DMS53 treated with DMSO at 0.1 percent for 48 hours (cell line): ENCODE data around the gene BORCS6.
"Not testable (repeated sequence)": the region's sequence is repeated elsewhere in the genome, so short reads cannot be mapped to it uniquely, and the experiment has no call there.

Experiments
- DNase-seq: peaks from one replicate; lab custom pipeline; 2025; ENCODE audit not compliant: unreplicated experiment; lab: John Stamatoyannopoulos, UW

BORCS6 gene

DNA sequence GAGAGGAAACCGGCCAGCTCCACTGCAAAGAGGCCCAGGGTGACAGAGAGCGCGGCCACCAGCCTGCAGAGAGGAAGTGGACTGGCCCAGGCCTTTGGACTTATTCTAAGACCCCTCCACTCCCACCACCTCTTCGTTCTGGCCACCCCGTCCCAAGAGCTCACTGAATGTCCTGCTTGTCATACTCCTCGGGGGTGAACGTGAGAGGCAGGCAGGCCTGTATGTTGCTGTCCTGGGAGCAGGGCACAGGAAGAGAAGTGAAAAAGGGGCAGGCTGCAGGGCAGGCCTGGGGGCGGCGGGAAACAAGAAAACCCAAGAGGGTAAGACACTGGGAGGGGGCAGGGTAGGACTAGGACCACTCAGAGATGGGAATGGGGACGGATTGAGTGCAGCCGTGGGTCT lies 14.2 kb downstream of the BORCS6 start:
- no peak for DNase-seq

DNA sequence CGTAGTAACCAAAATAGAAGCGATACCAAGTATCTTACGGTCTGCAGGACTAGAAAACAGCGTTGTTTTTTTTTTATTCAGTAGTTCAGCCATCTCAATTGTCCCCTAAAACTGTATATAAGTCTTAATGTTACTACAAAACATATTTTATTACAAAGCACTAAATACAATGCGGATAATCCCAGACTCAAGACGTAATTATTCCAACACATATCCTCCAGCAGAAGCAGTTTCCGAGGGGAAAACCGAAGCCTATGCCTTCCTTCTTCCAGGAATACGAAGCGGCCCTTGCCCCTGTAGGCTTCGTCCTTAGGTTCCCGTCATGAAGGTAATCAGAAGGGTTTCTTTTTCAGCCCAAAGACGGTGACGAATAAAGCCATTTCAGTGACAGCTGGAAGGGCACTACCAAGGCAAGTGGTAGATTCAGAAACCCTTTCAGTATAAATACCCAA lies 16.1 kb downstream of the BORCS6 start:
- no peak for DNase-seq

DNA sequence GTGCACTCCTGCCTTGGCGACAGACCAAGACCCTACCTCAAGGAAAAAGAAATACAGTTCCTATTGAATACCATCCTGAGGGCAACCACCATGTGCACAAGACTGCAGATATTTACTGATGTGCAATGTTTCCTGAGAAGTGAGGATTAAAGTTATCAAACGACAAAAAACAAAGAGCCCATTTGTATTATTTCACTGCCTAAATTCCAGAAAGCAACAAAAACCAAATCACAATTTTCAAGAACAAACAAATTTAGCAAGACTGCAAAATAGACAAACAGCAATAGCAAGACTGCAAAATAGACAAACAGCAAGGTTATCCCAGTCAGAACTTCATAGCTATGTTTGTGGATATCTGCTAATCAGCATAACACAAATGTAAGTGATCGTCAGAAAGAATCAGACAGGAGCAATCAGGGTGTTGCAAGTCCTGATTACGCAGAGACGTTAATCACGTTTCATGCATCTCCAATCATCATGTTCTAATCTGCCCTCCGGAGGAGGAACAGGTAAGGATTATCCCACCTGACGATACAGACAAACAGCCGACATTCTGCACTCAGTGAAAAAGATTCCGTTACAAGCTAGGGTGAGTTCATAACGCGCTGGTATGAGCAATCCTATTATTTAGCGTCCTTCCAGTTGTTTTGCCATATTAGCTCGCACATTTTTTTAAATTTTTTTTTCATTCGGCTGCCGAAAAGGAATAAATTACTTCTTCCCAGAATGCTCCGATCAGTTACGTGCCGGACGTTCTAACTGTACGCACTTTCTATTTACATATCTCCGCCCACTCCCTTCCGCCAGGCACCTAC lies 16.7 kb downstream of the BORCS6 start:
- DNase-seq, result peak; percentile 97

DNA sequence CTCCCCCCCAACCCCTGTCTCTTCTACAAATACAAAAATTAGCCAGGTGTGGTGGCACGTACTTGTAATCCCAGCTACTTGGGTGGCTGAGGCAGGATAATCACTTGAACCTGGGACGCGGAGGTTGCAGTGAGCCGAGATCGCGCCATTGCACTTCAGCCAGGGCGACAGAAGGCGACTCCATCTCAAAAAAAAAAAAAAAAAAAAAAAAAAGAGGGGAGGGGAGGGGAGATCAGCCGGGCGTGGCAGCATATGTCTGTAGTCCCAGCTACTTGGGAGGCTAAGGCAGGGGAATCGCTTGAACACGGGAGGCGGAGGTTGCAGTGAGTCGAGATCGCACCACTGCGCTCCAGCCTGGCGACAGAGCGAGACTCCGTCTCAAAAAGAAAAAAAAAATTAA lies 19.8 kb downstream of the BORCS6 start:
- not testable (repeated sequence) for DNase-seq

DNA sequence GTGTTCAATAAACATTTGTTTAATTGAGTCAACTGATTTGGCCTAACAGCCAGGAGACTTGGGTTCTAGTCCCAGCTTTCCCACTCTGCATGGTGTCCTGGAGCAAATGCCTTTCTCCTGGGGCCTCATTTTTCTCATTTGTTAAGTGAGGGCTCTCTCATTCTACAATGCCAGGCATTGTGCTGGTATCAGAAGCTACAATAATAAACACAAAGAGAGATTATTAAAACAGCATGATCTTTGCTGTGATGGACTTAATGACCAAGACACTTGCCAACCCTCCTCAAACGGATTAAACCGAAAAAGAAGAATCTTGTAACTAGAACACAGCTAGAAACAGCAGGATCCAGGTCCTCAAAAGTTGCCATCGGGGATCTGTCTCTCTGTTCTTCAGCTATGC lies 22.5 kb downstream of the BORCS6 start:
- DNase-seq, result no peak

DNA sequence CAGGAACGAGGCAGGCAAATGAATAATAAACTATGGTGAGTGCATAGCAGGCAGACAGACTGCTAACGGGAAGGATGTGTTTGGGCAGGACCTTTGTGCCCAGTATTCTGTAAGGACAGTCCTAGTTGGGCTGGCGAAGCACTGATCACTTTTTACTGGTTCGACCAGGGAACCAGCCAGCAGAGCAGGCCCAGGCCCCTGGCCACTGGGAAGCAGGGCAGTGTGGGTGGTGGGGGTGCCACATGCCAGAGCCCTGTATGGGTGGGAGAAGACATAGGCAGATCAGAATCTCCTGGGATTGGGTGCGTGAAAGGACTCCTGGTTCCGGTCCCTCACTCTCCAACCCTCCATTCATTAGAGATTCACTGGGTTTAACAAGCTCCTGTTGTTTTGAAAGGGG lies 23.2 kb downstream of the BORCS6 start:
- no peak for DNase-seq

DNA sequence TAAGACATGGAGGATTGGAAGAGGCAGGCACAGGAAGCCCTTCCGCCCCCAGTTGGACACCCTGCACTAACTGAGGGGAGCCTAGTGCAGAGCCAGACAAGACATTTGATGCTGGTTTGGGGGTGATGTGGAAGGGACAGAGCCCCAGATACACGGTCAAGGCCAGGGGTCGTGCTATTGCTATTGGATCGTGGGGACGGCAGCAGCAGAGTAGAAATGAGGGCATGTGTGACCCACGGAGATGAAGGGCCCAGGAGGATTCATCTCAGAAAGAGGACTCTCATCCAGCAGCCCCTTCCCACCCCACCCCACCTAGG lies 25.2 kb downstream of the BORCS6 start:
- no peak for DNase-seq

DNA sequence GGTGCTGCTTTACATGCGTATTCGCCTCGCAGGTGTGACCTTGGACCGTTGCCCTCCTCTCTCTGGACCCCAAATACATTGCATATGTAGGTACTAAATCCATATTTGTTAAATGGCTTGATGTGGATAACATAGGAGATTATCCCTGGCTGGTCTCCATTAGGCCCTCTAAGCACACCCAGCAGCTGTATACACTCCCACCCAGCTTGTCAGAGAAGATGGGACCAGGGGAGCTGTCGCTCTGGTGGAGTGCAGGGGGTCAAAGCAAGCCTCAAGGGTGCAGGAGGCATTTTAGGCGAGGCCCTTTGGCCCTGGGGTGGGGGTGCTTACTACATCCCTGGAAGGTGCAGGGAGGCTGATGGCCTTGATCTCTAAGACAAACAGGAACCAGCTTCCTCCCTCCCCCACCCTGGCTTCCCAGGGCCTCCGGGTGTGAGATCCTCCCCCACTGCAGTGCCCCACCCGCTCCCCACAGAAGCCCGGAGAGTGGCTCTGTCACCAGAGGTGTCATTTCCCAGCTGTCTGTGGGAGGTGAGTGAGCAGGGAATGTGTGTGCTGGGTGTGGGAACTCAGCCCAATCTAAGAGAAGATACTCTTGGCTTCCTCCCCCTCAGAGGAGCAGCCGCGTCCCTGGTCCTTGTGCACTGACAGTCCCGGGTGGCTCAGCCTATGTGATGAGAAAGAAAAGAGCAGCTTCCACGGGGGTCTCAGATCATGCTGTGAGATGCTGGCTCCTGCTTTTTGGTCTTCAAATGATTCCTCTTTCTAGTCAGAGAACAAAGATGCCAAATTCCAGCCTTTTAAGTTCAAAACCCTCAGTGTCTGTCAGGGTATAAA lies 25.8 kb downstream of the BORCS6 start:
- DNase-seq, result peak; percentile 74

DNA sequence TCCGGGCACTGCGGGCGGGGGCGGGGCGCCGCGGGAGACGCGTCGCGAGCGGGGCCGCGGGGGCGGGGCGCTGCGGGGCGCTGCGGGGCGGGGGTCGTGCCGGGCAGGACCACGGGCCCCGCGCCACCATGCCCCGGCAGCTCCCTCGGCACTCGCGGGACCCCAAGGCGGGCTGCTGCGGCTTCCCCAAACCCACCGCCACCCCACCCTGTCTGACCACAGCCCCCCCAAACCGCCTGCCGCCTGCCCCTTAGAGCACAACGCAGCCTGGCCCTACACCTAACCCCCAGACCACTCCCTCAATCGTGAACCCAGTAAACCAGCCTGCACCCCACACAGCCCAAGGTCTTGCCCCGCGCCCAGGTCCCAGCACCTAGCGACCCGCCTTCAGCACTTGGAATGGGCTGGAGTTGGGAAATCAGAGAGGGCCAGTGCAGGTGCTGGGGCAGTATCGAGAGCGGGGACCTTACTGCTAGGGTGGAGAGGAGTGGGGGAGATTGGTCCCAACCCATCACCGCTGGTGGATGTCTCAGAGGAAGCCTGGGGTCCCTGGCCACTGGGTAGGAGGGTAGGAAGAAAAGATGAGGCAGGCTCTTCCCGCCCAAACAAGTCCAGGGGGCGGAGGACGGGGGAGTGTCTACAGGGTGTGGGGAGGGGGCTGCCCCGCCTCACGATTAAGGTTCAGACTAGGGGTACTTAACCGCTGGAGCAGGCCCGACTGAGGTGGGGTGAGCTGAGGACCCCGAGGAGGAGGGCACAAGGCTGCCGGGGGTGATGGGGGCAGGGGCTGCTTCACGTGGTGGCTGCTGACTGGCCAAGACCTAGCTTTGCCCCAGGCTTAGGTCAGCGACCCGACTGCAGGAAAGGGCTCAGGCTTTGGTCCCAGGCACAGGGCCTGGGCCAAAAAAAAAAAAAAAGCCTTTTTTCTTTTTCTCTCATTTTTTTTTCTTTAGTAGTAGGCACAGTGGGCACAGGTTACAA lies 26.7 kb downstream of the BORCS6 start:
- DNase-seq, result peak; percentile 24

DNA sequence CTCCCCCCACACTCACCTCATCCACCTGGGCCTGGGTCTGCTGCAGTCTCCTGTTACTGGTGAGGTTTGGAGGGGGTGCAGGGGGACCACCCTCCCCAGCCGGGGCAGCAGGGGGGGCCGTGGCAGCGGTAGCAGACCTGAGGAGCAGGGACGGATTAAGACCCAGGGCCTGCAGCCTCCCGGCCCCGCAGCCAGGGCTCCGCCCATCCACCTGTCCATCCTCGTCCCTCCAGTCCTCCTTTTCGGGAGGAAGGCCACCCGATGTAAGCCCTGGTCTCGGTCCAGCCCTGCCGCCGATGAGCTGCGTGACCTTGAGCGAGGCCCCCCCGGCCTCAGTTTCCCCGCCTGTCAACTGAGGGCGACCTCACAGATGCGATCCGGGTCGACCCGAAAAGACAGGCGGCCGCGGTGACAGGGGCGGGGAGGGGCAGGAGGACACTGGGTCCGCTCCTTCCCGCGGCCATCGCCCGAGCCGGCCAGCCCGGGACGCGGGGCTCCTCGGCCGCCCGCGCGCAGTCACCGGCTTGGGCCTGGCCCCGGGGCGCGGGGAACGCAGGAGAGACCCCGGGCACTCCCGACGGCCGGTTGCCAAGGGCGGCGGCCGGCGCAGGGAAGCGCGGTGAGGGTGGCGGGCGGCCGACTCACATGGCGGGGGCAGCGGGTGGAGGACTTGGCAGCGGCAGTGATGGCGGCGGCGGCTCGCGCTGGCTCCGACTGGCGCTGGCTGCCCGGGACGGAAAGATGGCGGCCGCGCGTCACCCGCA lies 27.6 kb downstream of the BORCS6 start, which contains the start of gene VAMP2:
Gene VAMP2, minus strand, starts transcription at position 716 of the 764 bp plus-strand sequence. Its CDS starts 69 bp downstream, at position 647.
- DNase-seq, result peak; percentile 58

DNA sequence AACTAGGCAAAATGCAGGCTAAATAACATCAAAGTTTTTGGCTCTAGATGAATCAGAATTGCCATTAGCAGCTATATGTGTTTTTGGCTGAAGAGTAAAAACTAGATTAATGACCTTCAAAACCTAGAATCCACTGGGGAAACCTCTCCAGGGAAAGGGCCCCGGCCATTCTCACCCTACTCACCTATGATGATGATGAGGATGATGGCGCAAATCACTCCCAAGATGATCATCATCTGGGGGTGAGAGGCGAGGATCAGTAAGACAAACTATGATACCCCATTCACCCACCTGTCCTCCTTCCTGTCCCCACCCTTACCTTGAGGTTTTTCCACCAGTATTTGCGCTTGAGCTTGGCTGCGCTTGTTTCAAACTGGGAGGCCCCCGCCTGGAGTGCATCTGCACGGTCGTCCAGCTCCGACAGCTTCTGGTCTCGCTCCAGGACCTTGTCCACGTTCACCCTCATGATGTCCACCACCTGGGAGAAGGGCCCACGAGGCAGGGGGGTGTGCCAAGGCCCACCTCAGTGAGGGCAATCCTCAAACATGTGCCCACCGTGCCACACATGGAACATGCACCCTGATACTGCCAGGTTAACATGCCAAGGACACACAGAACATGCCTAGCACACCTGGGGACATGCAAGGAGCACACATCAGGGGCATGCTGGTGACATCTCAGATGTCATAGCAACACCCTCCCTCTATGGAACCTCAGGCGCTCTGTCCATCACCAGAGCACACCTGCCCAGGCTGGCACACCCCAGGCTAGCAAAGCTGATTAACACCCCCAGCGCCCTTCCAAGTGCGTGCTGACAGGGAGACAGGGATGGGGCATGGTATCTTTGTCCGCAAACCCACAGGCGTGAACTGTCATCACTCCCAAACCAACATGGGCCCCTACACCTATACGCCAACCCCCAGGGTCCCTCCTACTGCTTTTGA lies 28.4 kb downstream of the BORCS6 start:
- no peak for DNase-seq

DNA sequence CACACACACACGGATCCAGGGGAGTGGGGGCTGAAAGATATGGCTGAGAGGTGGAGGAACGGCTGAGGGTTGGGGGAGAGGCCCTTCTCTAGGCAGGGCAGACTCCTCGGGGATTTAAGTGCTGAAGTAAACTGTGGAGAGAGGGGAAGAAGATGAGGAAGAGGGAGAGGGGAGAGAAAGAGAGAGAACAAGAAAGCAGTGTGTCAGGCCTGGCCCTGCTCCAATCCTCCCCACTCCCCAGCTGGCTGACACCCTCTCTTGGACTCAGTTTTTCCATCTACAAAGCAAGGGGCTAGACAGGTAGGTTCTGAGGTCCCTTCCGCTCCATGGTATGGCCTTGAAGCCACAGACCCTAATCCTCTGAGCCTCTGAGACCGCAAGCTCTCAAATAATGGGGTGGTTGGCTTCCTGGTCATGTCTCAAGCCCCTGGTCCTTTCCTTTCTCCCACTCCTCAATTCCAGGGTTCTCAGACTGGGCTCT lies 29.2 kb downstream of the BORCS6 start:
- no peak for DNase-seq

DNA sequence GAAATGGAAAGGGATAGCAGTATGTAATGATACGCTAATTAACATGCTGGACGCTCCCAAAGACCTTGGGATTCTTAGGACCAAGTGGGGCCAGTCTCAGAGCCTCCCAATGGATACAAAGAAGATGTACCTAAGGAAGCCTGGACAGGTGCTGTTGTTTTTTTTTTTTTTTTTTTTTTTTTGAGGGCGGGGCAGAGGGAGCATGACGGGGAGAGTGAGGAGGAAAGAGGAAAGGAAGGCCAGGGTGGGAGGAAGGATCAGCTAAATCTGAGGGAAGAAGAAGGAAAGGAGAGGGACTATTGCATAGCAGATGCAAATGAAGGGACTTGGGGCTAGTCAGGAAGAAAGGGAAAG lies 29.8 kb downstream of the BORCS6 start:
- DNase-seq, result no peak

DNA sequence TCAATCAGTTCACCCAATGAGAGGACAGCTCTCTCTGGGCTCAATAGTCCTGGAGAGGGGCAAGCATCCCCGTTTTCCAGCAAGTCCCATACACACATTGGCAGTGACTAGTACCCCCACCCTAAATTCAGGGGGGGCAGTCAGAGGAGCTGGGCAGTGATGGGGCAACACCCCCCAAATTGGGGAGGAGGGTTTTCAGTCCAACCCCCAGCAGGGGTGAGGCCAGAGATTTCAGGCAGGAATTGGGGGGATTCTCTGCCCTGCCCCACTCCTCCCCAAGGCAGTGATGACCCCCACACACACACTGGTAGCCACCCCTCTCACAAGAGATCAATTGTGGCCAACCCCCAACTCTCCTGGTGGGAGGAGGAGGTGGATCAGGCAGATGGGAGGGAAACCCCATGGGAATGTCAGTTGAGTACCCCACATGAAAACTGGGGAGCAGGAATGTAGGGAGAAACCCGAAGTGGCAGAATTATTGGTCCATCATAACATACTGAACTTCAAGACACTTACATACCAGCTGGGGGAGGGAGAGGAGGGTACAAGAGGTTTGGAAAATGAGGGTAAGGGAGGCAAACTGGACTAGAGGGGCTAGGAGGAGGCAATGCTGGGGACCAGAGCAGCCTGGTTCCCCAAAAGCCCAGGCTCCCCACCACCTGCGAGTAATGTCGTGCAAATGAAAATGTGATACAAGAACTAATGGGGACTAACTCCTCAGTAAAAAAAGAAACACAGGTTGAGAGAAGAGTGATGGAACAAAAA lies 30.3 kb downstream of the BORCS6 start:
- no peak for DNase-seq

DNA sequence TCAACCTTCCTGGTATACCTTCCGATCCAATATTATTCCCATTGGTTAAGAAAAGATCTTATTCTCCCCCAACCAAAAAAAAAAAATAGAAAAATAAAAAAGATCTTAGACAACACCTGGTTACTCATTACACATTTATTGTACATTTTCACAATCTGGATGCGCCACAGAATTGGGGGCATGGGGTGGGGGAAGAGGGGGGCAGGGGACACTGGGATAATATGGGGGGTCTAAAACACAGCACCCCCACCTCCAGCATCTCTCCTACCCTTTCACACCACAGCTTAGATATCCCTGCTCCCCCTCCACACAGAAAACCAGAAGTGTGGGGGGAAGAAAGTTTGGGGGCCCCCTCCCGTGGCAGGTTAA lies 31.0 kb downstream of the BORCS6 start:
- no peak for DNase-seq

DNA sequence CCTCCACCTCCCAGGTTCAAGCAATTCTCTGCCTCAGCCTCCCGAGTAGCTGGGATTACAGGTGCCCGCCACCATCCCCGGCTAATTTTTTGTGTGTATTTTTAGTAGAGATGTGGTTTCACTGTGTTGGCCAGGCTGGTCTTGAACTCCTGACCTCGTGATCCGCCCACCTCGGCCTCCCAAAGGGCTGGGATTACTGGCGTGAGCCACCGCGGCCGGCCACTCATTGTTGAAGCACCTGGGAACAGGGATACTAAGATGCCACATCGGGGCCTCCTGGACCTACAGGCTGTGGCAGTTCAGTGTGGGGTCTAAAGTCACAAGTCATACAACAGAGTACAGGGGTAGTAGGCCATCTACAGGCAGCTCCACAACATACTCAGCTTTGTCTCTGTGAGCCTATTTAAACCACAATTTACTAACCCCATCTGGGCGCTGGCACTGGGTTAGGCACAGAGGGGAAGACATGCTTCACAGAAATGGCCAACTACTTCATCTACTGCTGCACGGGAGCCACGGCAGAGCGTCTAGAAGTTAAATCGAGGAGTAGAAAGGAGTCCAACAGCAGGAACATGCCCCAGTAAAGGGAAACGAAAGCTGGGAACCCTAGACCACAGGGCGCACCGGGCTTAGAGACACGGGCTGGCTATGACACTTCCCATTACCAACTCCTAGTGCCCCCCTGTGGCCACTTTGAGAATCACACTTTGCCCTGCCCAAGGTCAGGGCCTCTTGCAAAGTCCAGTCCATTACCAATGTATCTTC lies 31.5 kb downstream of the BORCS6 start:
- DNase-seq, result peak; percentile 95

DNA sequence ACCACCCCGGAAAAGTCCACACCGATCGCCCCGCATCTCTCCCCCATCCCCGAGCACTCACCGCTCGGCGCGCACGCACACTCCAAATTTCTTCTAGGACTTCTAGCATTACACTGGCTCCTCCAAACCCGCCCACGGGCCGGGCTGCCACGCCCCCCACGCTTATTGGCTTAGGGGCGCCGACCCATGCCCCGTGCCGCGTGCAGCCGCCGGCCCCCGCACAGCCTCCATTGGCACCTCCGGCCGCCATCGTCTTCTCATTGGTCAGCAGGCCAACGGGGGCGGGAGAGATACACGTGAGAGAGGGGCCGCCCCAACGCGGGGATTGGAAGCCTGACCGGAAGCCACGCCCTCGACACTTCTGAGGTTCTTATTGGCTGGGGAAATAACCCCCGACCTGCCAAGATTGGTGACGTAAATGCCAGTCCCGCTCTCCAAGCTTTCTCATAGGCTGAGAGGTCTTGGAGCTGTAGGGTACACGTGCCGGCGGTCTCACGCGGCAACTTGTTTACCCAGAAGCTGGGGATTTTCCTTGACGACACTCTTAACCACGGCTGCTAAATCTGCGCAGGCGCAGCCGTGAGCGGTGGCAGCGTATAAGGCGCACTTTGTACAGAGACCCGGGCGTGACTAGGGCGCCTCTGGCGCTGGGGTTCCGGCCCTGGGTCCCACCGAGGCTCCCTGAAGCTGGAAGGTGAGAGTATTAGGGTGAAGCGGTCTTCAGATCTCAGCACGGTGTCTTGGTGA lies 33.6 kb downstream of the BORCS6 start:
- DNase-seq, result peak; percentile 100
